HepG2 (cell line): ENCODE results near the gene ASTN2. TPM values are rescaled to one million over a fixed set of nuclear protein-coding genes. Genes with fewer than 3 reads are reported as not detected.

Experiments used
- EEA1 ChIP-seq: sonication (generic); formaldehyde crosslinking; IDR thresholded peaks from 2 replicates; pipeline ENCODE4 v1.5.1; 2020; ENCODE audit warnings: mild to moderate bottlenecking, missing genetic modification reagents, borderline replicate concordance
- GRHL1 ChIP-seq: sonication (generic); formaldehyde crosslinking; conservative IDR thresholded peaks from 2 replicates; pipeline ENCODE4 v1.8.0; 2022; ENCODE audit warnings: missing genetic modification reagents
- IRF9 ChIP-seq: sonication (generic); formaldehyde crosslinking; IDR thresholded peaks from 2 replicates; pipeline ENCODE4 v1.8.0; 2022; ENCODE audit warnings: missing genetic modification reagents, mild to moderate bottlenecking, borderline replicate concordance
- KDM2A ChIP-seq: sonication (generic); formaldehyde crosslinking; IDR thresholded peaks from 2 replicates; pipeline ENCODE4 v1.4.0; 2020; ENCODE audit warnings: low read depth, missing genetic modification reagents, borderline replicate concordance
- MXI1 ChIP-seq: IDR thresholded peaks from 3 replicates; pipeline ENCODE4 v1.6.1; 2012; ENCODE audit warnings: low read depth, low read length, inconsistent platforms, borderline replicate concordance
- RARA ChIP-seq: IDR thresholded peaks from 2 replicates; pipeline ENCODE4 v1.6.1; 2016; ENCODE audit warnings: missing genetic modification reagents, missing compliant biosample characterization
- SP5 ChIP-seq: IDR thresholded peaks from 2 replicates; pipeline ENCODE4 v1.6.1; 2016; ENCODE audit warnings: low read depth, borderline replicate concordance
- SRY ChIP-seq: sonication (generic); formaldehyde crosslinking; IDR thresholded peaks from 2 replicates; pipeline ENCODE4 v1.8.0; 2022; ENCODE audit warnings: mild to moderate bottlenecking, missing genetic modification reagents
- ZBTB33 ChIP-seq: sonication (generic); formaldehyde crosslinking; IDR thresholded peaks from 2 replicates; pipeline ENCODE4 v1.4.0; 2020; ENCODE audit warnings: missing genetic modification reagents
- ZBTB38 ChIP-seq: sonication (generic); formaldehyde crosslinking; IDR thresholded peaks from 2 replicates; pipeline ENCODE4 v1.5.1; 2020; ENCODE audit warnings: mild to moderate bottlenecking, missing genetic modification reagents
- ZBTB4 ChIP-seq: sonication (generic); formaldehyde crosslinking; IDR thresholded peaks from 2 replicates; pipeline ENCODE4 v1.4.0; 2020; ENCODE audit warnings: missing genetic modification reagents, mild to moderate bottlenecking, borderline replicate concordance
- ZNF280B ChIP-seq: sonication (generic); formaldehyde crosslinking; IDR thresholded peaks from 2 replicates; pipeline ENCODE4 v1.5.0; 2020; ENCODE audit warnings: missing genetic modification reagents, mild to moderate bottlenecking, borderline replicate concordance
- ZNF350 ChIP-seq: sonication (generic); formaldehyde crosslinking; IDR thresholded peaks from 2 replicates; pipeline ENCODE4 v1.4.0; 2020; ENCODE audit warnings: mild to moderate bottlenecking, low read depth, missing genetic modification reagents, borderline replicate concordance
- ZNF768 ChIP-seq: sonication (generic); formaldehyde crosslinking; IDR thresholded peaks from 2 replicates; pipeline ENCODE4 v1.4.0; 2020; ENCODE audit warnings: missing genetic modification reagents
- ZNF781 ChIP-seq: sonication (generic); formaldehyde crosslinking; IDR thresholded peaks from 2 replicates; pipeline ENCODE4 v1.5.1; 2020; ENCODE audit warnings: borderline replicate concordance, mild to moderate bottlenecking, missing genetic modification reagents; ENCODE audit errors: not compliant biosample characterization
- ZNF891 ChIP-seq: sonication (generic); formaldehyde crosslinking; IDR thresholded peaks from 2 replicates; pipeline ENCODE4 v1.5.0; 2020; ENCODE audit warnings: mild to moderate bottlenecking, missing genetic modification reagents
- polyA plus RNA-seq, 8 experiments: library from polyadenylated mRNA; depleted of rRNA in 3 of 8; stranded (reverse) in 7 of 8; unstranded in 1 of 8; fragments of >200 nt; fragmentation: Illumina TruSeq in 4 of 8; extraction: Trizol in 4 of 8; gene quantifications; 2 replicates each; pipeline versions ENCODE4 v1.2.1 to v1.2.3, GENCODE V29; 2011 to 2016; ENCODE audit warnings: low read depth in 4 of 8, missing spikeins in 1 of 8, mixed read lengths in 1 of 8; ENCODE audit not compliant: insufficient read depth in 1 of 8
- total RNA-seq, 5 experiments: library from RNA; depleted of rRNA; stranded (reverse); fragments of >200 nt; fragmentation: Illumina TruSeq; extraction: Trizol; gene quantifications; 2 replicates each; pipeline ENCODE4 v1.2.3, GENCODE V29; 2016; ENCODE audit warnings: low read depth in 1 of 5
- TF ChIP-seq, protein P1 (sequence below): sonication (generic); formaldehyde crosslinking; conservative IDR thresholded peaks from 2 replicates; pipeline ENCODE4 v1.4.0; 2020; ENCODE audit warnings: missing genetic modification reagents

Gene ASTN2
- total and polyA plus RNA-seq, 2 of the 13 experiments (the other 11 are each of a cell fraction or from before 2014, with no cell fraction given), result 5.2 to 13.5 TPM

GRCh38 chr9:116547729-116548426, 867.0 kb downstream of the ASTN2 start (continued):
- TF ChIP-seq ZBTB33 (CRISPR knock-in tag) (no peak), SRY (CRISPR knock-in tag) (peak; percentile 59; the same call in 1 of the 2 replicates), ZNF781 (CRISPR knock-in tag) (peak; percentile 31), ZBTB4 (CRISPR knock-in tag) (peak; percentile 67; the same call in 1 of the 2 replicates), ZNF891 (CRISPR knock-in tag) (0 out of 2 replicates have a peak, but pooled peaks have one; percentile 53), ZBTB38 (CRISPR knock-in tag) (peak; percentile 64; the same call in 1 of the 2 replicates), ZNF768 (CRISPR knock-in tag) (peak; percentile 17; the same call in 1 of the 2 replicates), EEA1 (0 out of 2 replicates have a peak, but pooled peaks have one; percentile 32), SP5 (CRISPR knock-in tag) (no peak), MXI1 (no peak), IRF9 (CRISPR knock-in tag) (peak; percentile 67; the same call in 1 of the 2 replicates), GRHL1 (no peak), KDM2A (CRISPR knock-in tag) (no peak), RARA (0 out of 2 replicates have a peak, but pooled peaks have one; percentile 9), ZNF280B (CRISPR knock-in tag) (0 out of 2 replicates have a peak, but pooled peaks have one; percentile 29), ZNF350 (no peak)
- TF ChIP-seq, protein P1, sequence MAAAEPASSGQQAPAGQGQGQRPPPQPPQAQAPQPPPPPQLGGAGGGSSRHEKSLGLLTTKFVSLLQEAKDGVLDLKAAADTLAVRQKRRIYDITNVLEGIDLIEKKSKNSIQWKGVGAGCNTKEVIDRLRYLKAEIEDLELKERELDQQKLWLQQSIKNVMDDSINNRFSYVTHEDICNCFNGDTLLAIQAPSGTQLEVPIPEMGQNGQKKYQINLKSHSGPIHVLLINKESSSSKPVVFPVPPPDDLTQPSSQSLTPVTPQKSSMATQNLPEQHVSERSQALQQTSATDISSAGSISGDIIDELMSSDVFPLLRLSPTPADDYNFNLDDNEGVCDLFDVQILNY, result no peak
